ENCODE results near the gene DDX10.

DNA sequence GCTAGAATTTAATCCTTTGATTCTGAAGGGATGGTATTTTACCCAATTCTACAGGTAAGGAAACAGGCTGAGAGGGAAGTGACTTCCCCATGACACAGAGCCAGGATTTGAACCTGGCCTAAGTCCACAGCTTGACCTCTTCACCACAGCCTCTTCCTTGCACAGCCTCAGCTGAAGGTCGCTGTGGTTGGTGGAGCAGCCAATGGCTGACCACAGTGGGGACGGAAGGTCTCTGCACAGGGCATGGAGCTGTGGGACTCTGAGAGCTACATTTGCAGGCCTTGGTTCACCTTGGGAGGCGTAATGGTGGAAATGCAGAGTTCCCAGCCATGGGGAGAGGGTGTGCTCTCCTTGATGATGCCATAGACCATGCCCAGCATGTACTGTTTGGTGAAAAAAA lies 295.0 kb downstream of the DDX10 start:
- TF ChIP-seq, protein P1, sequence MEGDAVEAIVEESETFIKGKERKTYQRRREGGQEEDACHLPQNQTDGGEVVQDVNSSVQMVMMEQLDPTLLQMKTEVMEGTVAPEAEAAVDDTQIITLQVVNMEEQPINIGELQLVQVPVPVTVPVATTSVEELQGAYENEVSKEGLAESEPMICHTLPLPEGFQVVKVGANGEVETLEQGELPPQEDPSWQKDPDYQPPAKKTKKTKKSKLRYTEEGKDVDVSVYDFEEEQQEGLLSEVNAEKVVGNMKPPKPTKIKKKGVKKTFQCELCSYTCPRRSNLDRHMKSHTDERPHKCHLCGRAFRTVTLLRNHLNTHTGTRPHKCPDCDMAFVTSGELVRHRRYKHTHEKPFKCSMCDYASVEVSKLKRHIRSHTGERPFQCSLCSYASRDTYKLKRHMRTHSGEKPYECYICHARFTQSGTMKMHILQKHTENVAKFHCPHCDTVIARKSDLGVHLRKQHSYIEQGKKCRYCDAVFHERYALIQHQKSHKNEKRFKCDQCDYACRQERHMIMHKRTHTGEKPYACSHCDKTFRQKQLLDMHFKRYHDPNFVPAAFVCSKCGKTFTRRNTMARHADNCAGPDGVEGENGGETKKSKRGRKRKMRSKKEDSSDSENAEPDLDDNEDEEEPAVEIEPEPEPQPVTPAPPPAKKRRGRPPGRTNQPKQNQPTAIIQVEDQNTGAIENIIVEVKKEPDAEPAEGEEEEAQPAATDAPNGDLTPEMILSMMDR (IDR thresholded peaks at IDR 0.05): no peak
- TF ChIP-seq POLR2A (IDR thresholded peaks at IDR 0.05) (no peak), EP300 (IDR thresholded peaks at IDR 0.05) (no peak)

All from ovary (tissue), 3 donors.